C4-2B (cell line): ENCODE measurements around the gene ARHGEF9.
"Not testable (repeated sequence)": the region's sequence is repeated elsewhere in the genome, so short reads cannot be mapped to it uniquely, and the experiment has no call there.

Experiments
- CTCF ChIP-seq: fragments of 450-650 bp; conservative IDR thresholded peaks from 2 replicates; pipeline ENCODE4 v1.5.1; 2017; ENCODE audit warnings: mild to moderate bottlenecking
- ZFX ChIP-seq: fragments of 450-650 bp; IDR thresholded peaks from 2 replicates; pipeline ENCODE4 v1.6.1; 2017

DNA sequence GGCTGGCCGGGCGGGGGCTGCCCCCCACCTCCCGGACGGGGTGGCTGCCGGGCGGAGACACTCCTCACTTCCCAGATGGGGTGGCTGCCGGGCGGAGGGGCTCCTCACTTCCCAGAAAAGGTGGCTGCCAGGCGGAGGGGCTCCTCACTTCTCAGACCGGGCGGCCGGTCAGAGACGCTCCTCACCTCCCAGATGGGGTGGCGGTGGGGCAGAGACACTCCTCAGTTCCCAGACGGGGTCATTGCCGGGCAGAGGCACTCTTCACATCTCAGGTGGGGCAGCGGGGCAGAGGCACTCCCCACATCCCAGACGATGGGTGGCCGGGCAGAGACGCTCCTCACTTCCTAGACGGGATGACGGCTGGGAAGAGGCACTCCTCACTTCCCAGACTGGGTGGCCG lies 40.4 kb upstream of the ARHGEF9 start:
- not testable (repeated sequence) for TF ChIP-seq CTCF, ZFX
